G401.6 (cell line): ENCODE data around the gene NUBP2.

Experiments
- FAIRE-seq: peaks from 2 replicates; lab custom pipeline; 2012; peaks lifted over from hg19 to GRCh38; lab: Jason Lieb, UNC

The NUBP2 gene

DNA sequence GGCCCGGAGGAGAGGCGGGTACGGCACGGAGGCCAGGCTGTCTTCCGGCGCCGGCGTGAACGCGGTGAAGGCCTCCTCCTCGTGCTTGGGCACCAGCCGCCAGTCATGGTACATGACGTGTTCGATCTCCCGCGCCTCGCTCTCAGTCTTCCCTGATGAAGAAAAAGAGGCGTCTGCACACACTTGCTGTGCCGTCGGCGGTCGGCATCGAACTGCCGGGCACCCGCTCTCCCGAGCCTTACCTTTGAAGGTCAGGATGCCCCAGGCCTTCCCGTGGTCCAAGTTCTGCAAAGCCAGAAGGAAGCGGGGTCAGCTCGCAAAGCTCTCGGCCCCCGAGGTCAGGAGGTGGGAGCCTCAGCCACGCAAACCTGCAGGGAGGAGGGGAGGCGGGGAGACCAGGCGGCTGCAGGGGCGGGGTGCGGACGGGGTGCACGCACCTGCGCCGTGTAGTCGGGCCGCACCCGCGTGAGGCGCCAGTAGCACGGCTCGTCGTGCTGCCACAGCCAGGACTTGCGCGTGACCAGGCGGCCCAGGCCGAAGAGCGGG is 10.3 kb upstream of the NUBP2 start, which contains the start of gene EME2:
TSS of gene EME2 (plus strand) at position 449 of the 546 bp plus-strand sequence. CDS start 418 bp downstream, outside the sequence.
- no peak for FAIRE-seq

DNA sequence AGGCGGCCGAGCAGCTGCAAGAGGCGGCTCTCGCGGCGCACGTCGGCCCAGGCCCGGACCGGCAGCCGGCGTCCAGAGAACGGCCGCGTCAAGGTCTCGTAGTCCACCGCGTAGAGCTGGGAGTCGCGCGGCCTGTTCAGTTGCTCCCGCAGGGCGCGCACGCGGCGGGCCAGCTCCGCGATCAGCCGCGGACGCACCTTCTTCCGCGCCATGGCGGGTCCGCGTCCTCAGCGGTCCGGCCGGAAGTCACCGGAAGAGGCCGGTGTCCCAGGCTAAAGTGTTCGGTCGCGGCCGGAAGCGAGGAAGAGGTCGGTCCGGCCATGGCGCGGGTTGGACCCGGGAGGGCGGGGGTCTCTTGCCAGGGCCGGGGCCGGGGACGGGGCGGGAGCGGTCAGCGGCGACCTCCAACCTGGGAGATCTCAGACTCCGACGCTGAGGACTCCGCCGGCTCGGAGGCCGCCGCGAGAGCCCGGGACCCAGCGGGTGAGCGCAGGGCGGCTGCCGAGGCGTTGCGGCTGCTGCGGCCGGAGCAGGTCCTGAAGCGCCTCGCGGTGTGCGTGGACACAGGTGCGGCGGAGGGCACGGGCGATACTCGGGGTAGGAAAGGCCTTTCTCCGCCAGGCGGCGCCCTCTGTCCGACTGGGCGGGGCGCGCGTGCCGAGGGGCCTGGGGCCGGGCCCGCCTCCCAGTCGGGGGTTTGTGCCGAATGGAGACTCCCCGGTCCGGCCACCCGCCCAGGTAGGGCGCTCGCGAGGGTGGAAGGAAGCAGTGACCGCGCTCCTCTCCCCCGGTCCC is 9.7 kb upstream of the NUBP2 start, which contains the start of gene MRPS34:
TSS of gene MRPS34 (minus strand) at position 227 of the 795 bp plus-strand sequence. CDS start at position 212, 15 bp downstream.
- no peak for FAIRE-seq

DNA sequence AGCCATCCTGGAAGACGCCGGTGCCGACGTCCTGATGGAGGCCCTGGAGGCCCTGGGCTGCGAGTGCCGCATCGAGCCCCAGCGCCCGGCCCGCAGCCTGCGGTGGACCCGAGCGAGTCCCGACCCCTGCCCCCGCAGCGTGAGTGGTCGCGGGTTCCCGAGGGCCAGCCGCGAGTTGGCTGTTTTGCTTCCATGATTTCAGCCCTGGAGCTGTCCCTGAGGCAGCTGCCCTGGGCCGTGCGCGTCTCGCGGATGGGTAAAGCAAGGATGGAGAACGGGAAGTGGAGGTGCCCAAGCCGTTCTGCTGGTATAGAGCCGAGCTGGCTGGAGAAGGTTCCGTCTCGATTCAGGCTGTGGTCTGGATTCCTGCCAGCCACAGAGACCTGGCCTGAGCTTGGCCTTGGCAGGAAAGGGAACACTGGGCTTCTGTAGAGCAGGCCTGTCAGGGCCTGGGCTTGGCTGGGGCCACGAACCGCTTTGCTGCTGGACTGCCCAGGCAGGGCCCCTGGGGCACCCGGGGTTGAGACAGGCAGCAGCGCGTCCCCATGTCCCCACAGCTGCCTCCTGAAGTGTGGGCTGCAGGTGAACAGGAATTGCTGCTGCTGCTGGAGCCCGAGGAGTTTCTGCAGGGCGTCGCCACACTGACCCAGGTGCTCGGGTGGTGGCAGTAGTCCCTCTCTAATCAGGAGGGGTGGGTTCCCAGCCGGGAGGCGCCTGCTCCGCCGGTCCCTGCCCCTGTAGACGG is 8.9 kb upstream of the NUBP2 start:
- no peak for FAIRE-seq

DNA sequence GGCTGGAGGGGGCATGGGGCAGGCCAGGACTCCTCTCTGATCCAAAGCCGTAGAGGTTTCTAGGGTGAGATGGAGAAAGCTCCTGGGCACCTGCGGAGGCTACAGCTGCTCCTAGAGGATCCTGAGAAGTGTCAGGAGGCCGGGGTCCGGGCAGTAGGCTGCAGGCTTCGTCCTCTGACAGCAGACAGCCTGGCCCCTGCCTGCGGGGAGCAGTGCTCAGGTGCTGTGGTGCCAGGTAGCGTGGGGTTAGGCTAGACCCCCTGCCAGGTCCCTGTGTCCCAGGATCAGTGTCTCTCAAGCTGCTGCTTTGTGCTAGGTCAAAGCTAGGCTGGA is 8.3 kb upstream of the NUBP2 start:
- no peak for FAIRE-seq

DNA sequence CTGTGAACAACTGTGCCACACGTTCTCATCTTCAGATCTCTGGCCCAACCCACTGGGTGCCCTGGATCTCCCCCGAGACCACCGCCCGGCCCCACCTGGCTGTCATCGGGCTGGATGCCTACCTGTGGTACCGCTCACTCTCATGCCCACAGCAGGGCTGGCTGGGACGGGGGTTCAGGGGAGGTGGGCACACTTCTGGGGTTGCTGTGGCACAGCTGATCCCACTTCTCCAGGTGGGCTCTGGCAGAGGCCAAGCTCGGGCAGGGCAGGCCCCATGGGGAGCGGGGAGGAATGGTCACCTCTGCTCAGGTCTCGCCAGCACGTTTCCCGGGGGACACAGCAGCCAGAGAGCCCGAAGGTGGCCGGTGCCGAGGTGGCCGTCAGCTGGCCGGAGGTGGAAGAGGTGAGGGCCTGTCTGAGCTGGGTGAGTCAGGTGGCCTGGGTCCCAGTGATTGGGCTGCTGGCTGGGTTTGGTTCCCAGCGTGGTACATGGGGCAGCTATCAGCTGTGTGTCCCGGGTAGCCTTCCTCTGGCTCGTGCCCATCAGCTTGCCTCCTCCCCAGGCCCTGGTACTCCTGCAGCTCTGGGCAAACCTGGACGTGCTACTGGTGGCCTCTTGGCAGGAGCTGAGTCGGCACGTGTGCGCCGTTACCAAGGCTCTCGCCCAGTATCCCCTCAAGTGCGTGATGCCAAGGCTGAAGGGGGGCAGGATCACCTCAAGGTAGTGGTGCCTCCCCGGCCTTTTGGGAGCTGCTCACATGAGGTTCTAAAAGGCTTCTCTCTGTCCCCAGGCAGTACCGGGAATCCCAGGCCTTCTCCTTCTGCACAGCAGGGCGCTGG is 7.5 kb upstream of the NUBP2 start:
- no peak for FAIRE-seq

DNA sequence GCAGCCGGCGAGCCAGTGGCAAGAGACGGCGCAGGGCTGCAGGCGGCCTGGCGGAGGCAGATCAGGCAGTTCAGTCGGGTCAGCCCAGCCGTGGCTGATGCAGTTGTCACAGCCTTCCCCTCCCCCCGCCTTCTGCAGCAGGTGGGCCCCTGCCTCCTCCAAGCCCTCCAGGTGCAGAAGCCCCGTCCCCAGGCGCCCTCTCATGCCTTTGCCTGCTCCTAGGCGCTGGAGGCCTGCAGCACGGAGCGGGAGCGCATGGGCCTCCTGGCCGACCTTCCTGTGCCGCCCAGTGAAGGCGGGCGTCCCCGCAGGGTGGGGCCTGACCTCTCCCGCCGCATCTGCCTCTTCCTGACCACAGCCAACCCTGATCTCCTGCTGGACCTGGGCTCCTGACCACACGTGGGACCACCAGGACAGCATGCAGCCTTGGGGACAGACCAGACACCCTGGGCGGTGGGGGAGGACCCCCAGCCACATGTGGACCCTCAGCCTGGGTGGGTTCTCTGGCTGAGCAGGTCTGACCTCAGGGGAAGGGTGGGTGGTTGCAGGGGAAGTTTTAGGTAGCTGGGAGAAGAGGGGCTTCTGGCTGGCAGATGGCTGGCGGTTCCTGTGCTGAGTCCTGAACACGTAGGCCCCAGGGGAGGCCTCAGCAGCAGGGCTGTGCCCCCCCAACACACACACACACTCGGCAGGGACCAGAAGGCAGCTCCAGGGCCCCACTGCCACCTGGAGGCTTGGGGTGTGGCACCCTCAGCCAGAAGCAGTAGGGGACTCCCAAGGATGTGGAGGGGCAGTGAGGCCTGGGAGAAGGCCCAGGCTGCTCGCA is 6.7 kb upstream of the NUBP2 start:
- no peak for FAIRE-seq

DNA sequence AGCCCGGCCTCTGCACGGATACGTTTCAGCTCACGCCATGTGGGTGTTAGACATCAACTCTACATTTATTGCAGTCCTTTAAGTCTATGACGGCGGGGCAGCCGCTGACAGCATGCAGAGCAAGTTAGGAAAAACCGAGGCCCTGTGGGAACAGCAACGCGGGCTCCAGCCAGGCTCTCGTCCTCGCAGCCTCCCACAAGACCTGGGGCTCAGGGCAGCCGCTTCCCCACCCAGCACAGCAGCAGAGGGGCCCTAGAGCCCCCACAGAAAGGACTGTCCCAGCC is 6.1 kb upstream of the NUBP2 start:
- no peak for FAIRE-seq

DNA sequence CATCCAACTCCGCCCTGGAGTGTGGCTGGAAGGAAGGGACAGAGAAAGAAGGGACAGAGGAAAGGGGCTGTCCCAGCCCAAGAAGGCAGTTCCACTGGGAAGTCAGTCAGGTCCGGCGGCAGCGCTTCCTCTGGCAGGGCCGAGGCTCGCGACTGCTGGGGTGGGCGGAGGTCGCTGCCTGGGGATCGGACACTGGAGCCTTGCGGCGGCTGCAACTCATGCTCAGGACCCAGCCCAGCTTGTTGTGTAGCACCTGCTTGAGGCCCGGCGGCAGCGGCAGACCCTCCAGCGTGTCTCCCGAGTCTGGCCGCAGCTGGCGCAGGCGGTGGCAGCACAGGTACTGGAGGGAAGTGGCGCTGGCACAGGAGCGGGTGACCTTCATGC is 5.8 kb upstream of the NUBP2 start:
- FAIRE-seq, result no peak

DNA sequence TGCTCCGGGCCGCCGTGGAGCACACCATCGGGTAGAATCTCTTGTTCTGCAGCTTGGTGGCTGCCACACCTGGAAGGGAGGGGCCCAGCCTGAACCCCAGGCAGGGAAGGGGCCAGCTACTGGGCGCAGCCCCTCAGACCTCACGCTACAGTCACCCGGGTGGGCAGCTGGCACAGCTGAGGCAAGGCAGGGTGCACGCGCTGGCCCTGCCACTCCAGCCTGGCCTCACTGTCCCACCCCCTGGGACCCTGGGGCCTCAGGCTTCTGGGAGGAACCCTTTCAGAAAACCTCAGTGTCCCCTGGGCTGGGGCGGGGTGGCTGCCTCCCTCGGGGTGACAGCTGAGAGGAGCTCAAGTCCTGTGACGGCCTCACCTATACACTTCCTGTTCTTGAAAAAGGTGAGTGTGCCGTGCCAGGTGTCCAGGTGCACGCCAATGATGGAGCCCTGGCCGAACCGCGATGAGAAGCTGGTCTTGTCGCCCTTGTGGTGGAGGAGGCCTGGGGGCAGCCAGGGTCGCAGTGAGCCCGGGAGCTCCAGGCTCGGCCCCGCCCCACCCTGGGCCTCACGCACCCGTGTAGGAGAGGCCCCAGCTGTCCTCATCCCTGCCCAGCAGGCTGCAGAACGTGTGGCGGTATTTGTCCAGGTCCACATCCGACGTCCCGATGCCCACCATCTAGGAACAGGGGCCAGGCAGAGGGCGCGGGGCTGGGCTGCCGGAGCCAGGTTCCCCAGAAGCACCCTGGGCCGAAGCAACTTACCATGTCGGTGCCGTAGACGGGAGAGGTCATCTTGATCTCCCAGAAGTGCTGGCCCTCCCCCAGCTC is 5.2 kb upstream of the NUBP2 start:
- FAIRE-seq, result no peak

DNA sequence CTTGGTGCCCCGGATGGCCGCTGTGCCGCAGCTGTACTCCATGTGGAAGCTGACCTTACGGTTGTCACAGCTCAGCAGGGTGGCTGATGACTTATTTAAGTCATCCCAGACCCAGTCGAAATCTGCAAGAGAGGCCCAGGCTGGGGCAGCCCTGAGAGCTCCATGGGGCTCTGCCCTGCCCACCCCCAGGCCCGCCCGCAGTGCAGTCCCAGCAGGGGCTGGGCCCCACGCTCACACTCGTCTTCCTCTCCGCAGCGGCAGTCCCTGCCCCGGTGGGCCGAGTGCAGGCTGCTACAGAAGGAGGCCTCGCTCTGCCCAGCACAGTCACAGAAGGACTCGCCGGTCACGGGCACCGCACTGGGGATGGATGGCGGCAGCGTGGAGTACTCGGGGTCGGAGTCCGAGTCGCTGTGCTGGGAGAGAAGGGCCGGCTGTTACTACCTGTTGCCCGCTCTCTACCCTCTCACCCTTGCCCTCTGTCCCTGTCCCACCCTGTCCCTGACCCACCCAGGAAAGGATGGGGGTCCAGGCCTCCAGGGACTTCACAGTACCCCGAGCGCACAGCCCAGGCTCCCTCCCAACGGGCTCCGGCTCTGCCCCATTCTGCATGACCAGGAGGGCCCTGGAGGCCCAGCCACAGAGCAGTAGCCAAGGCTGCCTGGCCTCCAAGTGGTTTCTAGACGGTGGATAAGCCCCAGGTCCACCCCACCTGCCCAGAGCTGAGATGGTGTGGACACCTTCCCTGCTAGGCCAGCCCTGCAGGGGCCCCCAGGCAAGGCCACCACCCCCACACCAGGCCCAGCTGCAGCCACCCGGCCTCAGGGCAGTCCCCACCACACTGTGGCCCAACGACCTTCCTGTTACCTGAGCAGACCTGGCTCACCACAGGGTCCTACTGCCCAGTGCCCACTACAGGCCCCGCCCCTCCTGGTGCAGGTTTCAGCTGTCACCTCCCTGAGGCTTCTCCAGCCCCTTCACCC is 4.3 kb upstream of the NUBP2 start:
- no peak for FAIRE-seq

DNA sequence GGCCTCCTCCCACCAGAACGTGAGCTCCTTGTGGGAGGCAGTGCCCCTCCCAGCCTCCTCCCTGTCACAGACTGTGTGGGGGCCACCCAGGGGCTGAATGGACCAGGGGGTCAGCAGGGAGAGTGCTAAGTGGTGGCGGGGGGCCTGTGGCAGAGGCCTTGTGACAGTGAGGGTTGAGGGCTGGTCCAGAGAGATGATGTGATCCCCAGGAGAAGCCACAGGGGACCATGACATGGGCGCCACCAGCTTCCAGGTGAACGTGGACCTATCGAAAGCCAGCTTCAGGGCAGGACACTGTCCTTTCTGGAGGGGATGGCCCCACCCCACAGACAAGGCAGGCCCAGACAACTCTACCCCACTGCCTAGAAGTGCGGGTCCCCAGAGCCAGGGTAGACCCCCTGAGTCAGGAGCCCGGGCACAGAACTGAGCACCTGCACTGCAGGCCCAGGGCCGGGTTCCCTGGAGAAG is 3.5 kb upstream of the NUBP2 start:
- FAIRE-seq, result no peak

DNA sequence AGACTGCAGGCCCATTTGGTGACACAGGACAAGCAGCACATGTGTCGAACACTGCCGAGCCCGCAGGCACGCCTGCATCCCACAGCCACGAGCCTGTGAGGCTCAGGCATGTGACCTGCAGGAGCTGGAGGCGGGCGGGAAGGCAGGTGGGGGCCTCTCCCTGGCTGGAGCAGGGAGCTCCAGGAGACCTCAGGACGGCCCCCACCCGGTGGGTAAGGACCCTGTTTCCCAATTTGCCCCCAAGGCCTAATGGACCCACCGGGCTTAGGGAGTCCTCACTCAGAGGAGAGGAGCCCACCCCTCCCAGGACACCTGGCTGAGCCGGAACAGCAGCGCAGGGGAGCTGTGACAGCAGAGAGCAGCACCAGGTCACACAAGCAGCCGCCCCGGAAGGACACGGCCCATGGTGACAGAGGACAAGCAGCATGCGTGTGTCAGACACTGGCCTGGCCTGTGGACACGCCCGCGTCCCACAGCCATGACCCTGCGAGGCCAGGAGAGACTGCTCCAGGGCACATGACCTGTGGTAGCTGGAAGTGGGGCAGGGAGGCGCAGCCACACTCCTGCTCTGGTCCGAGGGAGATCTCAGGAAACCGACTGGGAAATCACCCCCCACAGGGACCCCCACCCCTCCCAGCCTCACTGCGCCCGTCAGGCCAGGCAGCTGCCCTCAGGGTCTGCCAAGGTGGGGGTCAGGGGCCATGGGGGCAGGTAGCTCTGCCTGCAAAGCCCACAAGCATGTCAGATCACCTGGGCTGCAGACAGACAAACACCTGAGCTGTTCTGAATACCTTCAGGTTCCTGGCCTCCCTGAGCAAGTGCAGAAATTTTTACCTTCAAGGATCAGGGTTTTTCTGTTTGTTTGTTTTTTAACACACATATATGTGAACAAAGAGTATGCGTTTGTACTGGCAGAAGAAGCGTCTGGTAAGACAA is 2.8 kb upstream of the NUBP2 start:
- FAIRE-seq, result no peak

DNA sequence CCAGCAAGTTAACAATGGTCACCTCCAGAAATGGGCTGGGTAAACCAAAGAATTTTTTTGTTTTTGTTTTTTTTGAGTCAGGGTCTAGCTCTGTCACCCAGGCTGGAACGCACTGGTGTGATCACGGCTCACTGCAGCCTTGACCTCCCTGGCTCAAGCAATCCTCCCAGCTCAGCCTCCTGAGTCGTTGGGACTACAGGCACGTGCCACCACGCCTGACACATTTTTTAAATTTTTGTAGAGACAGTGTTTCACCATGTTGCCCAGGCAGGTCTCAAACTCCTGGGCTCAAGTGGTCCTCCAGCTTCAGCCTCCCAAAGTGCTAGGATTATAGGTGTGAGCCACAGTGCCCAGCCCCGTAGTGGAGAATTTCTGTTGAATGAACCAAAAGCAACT is 2.1 kb upstream of the NUBP2 start:
- no peak for FAIRE-seq

DNA sequence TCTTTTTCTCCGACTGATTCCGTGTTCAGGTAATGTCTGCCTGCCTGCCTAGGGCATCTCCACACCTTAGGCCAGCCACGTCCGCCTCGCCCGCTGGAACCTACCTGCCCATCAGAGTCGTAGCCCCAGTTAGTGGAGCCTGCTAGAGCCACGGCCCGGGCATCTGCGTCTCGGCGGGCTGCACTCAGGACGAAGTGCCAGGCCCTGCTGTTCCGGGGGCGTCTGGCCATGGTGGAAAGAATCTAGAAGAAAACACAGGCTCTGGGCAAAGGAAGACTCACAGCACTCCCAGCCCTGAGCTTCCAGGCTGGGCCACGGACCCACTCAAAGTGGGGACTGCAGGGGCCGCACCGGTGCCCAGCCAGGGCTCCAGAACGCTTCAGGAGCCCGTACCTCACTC is 1.5 kb upstream of the NUBP2 start:
- FAIRE-seq, result no peak

DNA sequence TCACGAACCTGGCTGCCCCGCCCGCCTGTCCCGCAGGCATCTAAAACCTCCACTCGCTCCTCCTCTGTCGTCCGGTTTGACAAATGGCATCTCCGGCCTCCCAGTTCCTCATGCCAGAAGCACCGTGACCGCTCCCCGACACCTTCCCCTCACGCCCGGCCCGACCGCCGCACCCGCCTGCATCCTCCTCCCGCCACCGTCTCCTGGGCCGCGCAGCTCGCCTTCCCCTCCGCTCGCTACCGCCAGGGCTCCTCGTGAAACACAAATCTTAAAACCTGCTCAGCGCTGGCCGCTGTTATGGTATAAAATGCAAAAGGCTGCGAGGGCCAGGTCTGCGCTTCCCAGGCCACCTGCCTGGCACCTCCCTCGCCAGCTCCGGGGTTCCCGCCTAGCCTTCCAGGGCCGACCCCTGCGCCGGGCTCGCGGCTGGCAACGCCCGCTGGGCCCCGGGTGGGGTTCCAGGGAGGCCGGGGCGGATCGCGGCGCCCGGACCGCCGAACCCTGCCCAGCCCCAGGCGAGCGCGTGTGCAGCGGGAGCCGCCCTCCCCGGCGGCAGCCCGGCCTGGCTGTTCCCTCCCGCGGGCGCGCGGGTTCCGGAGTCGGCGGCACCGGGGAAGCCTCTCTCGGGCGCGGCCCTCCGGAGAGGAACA is 877 bp upstream of the NUBP2 start:
- no peak for FAIRE-seq

DNA sequence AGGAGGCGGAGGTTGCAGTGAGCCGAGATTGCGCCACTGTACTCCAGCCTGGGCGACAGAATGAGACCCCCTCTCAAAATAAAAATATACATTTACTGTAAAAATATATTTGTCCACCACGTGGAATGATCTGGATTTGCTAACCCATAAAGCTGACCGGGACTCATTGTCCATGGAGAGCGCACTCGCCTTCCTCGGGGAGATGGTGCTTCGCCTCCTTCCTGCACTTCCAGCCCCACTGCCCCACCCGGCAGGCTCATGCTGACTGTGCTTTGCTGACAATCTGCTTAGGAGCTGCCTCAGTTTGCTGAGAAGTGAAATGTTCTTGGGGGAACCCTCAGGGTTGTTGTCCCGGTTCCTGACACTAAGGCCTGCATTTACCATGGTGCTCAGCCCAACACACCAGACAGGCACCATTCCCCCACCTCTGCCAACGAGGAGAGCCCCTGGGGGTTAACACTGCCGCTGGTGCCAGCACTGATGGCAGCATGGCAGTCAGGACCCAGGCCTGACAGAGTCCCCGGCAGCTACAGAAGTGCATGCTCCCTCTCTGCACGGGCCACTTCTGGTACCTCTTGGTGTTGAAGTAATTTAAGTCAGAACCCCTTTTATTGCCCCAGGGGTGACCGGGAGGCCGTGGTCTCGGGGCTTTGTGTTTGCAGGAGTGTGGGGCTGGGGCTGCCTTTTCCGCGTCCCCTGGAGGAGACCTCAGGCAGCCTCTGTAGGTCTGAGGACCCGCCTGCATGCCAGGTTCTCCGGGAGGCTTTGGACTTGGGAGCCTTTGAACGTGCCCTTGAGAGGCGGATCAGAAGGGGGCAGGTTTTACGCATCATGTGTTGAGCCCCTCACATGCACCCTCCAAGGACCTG is 2.5 kb downstream of the NUBP2 start:
- no peak for FAIRE-seq

DNA sequence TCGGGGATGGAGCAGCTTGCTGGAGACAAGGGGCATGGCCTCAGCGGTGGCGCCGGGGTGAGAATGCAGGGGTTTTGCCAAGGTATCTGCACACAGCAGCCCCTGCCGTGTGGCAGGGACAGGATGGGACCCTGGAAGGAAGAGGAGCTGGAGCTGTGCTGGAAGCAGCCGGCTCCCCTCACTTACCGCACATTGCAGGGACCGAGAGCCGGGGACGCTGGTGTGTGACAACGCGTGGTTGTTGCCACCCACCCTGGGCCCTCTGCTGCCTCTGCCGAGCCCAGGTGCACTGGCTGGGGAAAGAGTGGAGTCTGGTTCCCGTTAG is 3.0 kb downstream of the NUBP2 start:
- no peak for FAIRE-seq
